PC-3 (cell line): ENCODE results near the gene OR10T2.

Experiments used
- EZH2 ChIP-seq: fragments of 300-600 bp; sonication (generic); IDR thresholded peaks from one replicate; pipeline ENCODE4 v1.6.1; 2017; ENCODE audit warnings: antibody characterized with exemption, mild to moderate bottlenecking, low read length; ENCODE audit not compliant: unreplicated experiment
- TF ChIP-seq, protein P1 (sequence below): fragments of 300-600 bp; sonication (generic); conservative IDR thresholded peaks from 2 replicates; pipeline ENCODE4 v1.5.1; 2017; ENCODE audit warnings: antibody characterized with exemption, low read depth, mild to moderate bottlenecking, low read length

GRCh38 chr1:158445376-158445775 is 46.1 kb upstream of the OR10T2 start:
- TF ChIP-seq, protein P1, sequence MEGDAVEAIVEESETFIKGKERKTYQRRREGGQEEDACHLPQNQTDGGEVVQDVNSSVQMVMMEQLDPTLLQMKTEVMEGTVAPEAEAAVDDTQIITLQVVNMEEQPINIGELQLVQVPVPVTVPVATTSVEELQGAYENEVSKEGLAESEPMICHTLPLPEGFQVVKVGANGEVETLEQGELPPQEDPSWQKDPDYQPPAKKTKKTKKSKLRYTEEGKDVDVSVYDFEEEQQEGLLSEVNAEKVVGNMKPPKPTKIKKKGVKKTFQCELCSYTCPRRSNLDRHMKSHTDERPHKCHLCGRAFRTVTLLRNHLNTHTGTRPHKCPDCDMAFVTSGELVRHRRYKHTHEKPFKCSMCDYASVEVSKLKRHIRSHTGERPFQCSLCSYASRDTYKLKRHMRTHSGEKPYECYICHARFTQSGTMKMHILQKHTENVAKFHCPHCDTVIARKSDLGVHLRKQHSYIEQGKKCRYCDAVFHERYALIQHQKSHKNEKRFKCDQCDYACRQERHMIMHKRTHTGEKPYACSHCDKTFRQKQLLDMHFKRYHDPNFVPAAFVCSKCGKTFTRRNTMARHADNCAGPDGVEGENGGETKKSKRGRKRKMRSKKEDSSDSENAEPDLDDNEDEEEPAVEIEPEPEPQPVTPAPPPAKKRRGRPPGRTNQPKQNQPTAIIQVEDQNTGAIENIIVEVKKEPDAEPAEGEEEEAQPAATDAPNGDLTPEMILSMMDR, result no peak
- no peak for TF ChIP-seq EZH2
